HG03575 (cell line): ENCODE data around the gene STRN4.

Experiments used
- ATAC-seq: cut with Tn5 transposase; IDR thresholded peaks from one replicate; pipeline ENCODE4 v1.9.1; 2021; ENCODE audit not compliant: unreplicated experiment, insufficient number of reproducible peaks, low FRiP score; ENCODE audit errors: extremely low read depth

STRN4 gene

GRCh38 chr19:46692918-46693722 is 53.1 kb downstream of the STRN4 start:
- ATAC-seq, result no peak

- ATAC-seq, result no peak
Measured at GRCh38 chr19:46691948-46692347, 54.3 kb downstream of the STRN4 start.

GRCh38 chr19:46691104-46691503 is 55.1 kb downstream of the STRN4 start:
- ATAC-seq, result no peak

- ATAC-seq, result no peak
Measured at GRCh38 chr19:46689358-46689757, 56.9 kb downstream of the STRN4 start.

- ATAC-seq, result no peak
Measured at GRCh38 chr19:46687438-46688145, 58.7 kb downstream of the STRN4 start.

- no peak for ATAC-seq
Measured at GRCh38 chr19:46685189-46685588, 61.1 kb downstream of the STRN4 start.

- ATAC-seq, result no peak
Measured at GRCh38 chr19:46678110-46678732, 68.0 kb downstream of the STRN4 start.

- ATAC-seq, result no peak
Measured at GRCh38 chr19:46674416-46675178, 71.7 kb downstream of the STRN4 start.

GRCh38 chr19:46670813-46671212 is 75.4 kb downstream of the STRN4 start:
- ATAC-seq, result no peak
